ENCODE results near the gene DNMBP.
"Not testable (repeated sequence)": the region's sequence is repeated elsewhere in the genome, so short reads cannot be mapped to it uniquely, and the experiment has no call there.

The DNMBP gene

DNA sequence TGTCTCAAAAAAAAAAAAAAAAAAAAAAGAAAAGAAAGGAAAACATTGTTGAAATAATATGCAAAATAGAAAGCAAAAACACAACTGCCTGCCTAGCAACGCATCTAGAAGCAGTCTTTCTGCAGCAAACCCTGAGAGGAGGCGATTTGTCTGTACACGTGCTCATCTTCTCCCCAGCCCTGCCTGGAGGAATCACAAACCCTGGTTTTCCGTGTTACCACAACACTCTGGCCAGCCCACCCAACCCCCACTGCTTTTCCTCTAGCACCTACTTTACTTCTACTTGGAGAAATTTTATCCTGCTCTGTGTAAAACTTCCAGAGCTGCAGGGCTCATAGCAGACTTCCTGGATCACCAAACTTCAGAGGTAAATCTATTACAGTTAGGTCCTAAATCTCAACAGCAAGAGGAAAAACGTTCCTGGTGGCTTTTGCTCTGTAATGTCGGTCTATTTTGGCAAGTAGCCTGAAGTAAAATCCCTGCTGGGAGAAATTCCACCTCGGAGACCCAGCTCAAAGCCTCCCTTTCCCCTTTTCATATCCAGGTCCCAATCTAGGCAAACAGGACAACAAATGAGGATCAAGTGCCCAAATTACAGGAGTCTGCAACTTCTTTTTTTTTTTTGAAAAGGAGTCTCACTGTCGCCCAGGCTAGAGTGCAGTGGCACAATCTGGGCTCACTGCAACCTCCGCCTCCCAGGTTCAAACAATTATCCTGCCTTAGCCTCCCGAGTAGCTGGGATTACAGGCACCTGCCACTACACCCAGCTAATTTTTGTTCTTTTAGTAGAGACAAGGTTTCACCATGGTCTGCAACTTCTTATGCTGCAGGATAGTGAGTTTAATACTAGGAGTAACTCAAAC lies 91.6 kb downstream of the DNMBP start:
- DNase-seq (ENCODE audit: low read depth, low spot score) = peak; percentile 47

DNA sequence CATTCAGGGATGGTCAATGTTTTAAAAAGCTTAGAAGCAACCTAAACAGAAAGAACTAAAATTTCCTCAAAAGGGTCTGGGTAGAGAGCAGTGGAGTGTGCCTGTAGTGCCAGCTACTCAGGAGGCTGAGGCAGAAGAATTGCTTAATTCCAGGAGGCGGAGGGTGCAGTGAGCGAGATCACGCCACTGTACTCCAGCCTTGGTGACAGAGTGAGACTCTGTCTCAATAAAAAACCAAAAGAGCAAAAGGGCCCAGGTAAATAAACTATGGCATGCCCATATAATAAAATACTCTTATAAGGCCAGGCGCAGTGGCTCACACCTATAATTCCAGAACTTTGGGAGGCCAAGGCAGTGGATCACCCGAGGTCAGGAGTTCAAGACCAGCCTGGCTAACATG lies 93.0 kb downstream of the DNMBP start:
- DNase-seq (ENCODE audit: low read depth, low spot score) = no peak

GRCh38 chr10:99915414-99915813 lies 94.3 kb downstream of the DNMBP start:
- no peak for DNase-seq (ENCODE audit: low read depth, low spot score)

GRCh38 chr10:99914236-99914635 lies 95.5 kb downstream of the DNMBP start:
- DNase-seq (ENCODE audit: low read depth, low spot score) = no peak

- DNase-seq (ENCODE audit: low read depth, low spot score) = no peak
Measured at GRCh38 chr10:99913831-99914235, 95.9 kb downstream of the DNMBP start.

GRCh38 chr10:99912041-99912440 lies 97.7 kb downstream of the DNMBP start:
- no peak for DNase-seq (ENCODE audit: low read depth, low spot score)

DNA sequence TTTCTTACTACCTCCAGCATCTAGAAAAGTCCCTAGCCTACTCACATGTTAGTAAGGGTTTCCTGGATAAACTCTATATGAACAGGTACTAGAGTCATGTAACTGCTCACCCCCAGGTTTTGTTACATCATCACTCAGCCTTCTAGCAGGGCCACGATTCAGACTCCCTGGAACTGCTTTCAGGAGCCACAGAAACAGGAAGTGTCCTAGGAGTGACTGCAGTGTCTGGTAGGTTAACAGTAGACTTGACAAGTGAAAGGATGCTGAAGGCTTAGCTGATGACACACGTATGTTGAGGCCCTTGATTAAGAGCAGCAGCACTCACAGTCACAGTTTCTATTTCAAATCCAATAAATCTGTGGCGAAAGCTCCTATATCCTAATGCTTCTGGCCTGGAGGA lies 101.2 kb downstream of the DNMBP start:
- no peak for DNase-seq (ENCODE audit: low read depth, low spot score)

GRCh38 chr10:99906470-99906869 lies 103.3 kb downstream of the DNMBP start:
- peak; percentile 67 for DNase-seq (ENCODE audit: low read depth, low spot score)

- no peak for DNase-seq (ENCODE audit: low read depth, low spot score)
Measured at GRCh38 chr10:99905971-99906370, 103.8 kb downstream of the DNMBP start.

- DNase-seq (ENCODE audit: low read depth, low spot score) = no peak
Measured at GRCh38 chr10:99895867-99896266, 113.9 kb downstream of the DNMBP start.

GRCh38 chr10:99895066-99895465 lies 114.7 kb downstream of the DNMBP start:
- DNase-seq (ENCODE audit: low read depth, low spot score) = not testable (repeated sequence)

- no peak for DNase-seq (ENCODE audit: low read depth, low spot score)
Measured at GRCh38 chr10:99894613-99895012, 115.1 kb downstream of the DNMBP start.

DNA sequence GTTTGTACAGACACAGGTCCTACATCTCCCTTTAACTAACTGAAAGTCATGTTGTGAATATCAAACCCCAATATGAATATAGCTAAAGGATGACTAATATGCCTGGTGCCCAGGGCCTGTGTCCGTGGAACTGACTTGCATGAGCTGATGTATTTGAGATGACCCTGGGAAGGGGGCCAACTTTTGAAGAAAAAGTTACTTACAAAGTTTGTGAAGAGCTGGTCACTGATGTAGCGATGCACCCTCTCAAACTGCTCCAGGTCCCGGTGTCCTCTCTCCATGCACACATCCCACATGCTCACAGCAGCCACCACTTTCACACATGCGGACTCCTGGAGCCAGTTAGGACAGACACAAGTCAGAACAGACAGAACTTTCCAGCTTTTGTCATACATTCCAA lies 121.1 kb downstream of the DNMBP start:
- no peak for DNase-seq (ENCODE audit: low read depth, low spot score)

- no peak for DNase-seq (ENCODE audit: low read depth, low spot score)
Measured at GRCh38 chr10:99883523-99883922, 126.2 kb downstream of the DNMBP start.

DNA sequence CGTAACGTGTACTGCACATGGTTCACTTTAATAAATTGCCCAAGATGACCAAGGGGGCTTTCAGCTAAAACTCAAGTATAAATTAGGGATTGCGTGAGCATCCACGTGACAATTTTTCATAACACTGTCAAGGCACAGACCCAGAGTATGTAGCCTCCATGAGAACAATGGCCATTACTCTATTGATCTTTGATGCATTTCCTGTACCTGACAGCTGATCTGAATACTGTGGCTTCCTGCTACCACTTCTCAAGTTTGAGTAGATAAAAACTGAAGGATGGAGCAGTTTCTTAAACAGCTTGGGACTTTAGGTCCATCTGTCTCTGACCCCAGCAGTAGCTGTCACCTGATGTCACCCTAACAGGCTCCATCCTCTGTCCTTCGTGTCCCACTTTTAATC lies 128.4 kb downstream of the DNMBP start:
- DNase-seq (ENCODE audit: low read depth, low spot score) = no peak

- DNase-seq (ENCODE audit: low read depth, low spot score) = no peak
Measured at GRCh38 chr10:99880080-99880835, 129.5 kb downstream of the DNMBP start.

GRCh38 chr10:99875473-99875872 lies 134.3 kb downstream of the DNMBP start:
- DNase-seq (ENCODE audit: low read depth, low spot score) = no peak

GRCh38 chr10:99874341-99875085 lies 135.2 kb downstream of the DNMBP start:
- DNase-seq (ENCODE audit: low read depth, low spot score) = no peak

DNA sequence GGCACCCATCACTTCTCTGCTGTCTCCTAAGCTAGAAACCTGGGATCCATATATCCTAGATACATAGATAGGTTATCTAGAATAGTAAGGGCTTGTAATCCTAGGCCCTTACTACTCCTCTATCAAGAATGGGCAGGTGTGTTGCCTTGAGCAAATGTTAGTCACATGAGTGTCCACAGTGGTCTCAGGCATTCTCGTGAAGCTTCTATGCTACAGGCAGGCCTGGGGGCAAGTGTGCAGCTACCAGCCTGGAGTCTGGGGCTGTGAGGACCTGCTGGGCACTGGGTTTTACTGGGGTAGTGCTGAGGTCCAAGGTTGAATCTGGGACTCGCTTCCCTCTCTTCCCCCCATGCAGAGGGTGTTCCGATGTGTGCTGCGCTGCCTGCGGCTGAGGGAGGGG lies 135.9 kb downstream of the DNMBP start:
- no peak for DNase-seq (ENCODE audit: low read depth, low spot score)

DNA sequence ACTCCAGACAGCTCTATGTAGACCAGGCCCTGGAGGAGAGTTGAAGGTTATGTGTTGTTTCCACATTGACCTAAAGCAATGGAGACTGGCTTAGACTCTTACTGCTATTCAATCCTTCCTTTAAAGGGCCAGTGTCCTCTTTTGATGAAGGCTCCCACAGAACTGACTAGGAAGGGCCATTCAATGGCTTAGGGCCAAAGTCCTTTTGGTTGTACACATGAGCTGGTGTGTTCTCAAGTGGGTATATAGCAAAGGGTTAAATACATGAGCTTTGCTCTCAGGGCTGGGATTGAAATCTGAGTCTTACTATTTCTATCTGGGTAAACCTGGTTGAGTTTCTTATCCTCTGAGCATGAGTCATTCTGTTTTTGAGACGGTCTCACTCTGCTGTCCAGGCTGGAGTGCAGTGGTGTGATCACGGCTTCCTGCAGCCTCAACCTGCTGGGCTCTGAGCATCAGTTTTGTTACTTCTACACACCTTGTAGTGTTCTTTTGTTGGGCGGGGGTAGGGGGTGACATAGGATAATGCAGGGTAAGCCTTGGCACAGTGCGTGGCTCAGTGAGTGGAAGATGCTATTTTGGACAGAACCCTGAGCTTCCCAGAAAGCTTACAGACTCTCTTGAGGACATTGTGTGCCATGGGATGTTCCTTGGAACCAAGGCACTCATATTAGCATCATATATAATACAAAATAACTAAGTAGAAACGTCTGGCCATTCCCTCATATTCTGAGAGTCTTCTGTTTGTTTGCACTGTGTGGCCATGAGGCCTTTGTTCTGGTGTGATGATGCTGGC lies 137.2 kb downstream of the DNMBP start:
- no peak for DNase-seq (ENCODE audit: low read depth, low spot score)

GRCh38 chr10:99870123-99870730 lies 139.5 kb downstream of the DNMBP start:
- no peak for DNase-seq (ENCODE audit: low read depth, low spot score)

All from smooth muscle cell of the brain vasculature (primary cell).